Central memory CD8-positive, alpha-beta T cell (primary cell): ENCODE data around the gene TBX18.

ENCODE experiments used
- ATAC-seq: fragments of 150-1000 bp; cut with Tn5 transposase; replicated peaks from 2 replicates; pipeline ENCODE4 v1.10.0; 2022; ENCODE audit warnings: mild to moderate bottlenecking, moderate FRiP score, moderate number of reproducible peaks; ENCODE audit not compliant: poor library complexity, severe bottlenecking; ENCODE audit errors: extremely low read depth
- DNase-seq, 2 donors: peaks; one replicate each; pipeline ENCODE4 v3.0.0; 2021; ENCODE audit warnings: low spot score in 2 of 2
- H3K27ac Mint-ChIP-seq: one replicate; pipeline ENCODE4 v1.8.0; 2022; ENCODE audit warnings: low read depth, mild to moderate bottlenecking, moderate library complexity, mixed read lengths
- H3K27me3 Mint-ChIP-seq: one replicate; pipeline ENCODE4 v1.8.0; 2022; ENCODE audit warnings: mixed read lengths
- H3K36me3 Mint-ChIP-seq: one replicate; pipeline ENCODE4 v1.8.0; 2022; ENCODE audit warnings: mild to moderate bottlenecking, moderate library complexity, mixed read lengths; ENCODE audit not compliant: insufficient read depth
- H3K4me1 Mint-ChIP-seq: one replicate; pipeline ENCODE4 v1.8.0; 2022; ENCODE audit warnings: mixed read lengths
- H3K4me3 Mint-ChIP-seq: one replicate; pipeline ENCODE4 v1.8.0; 2022; ENCODE audit warnings: mild to moderate bottlenecking, moderate library complexity, mixed read lengths
- H3K9me3 Mint-ChIP-seq: one replicate; pipeline ENCODE4 v1.8.0; 2022; ENCODE audit warnings: mixed read lengths

TBX18 gene

GRCh38 chr6:84645563-84646266 lies 118.7 kb downstream of the TBX18 start:
- H3K36me3 Mint-ChIP-seq: no peaks in the 10 kb centered on the region
- DNase-seq (no peak), ATAC-seq (no peak)
- no peaks in the 10 kb centered on the region for H3K4me1 Mint-ChIP-seq
- H3K4me3 Mint-ChIP-seq: no peak overlapping the region
- H3K27ac Mint-ChIP-seq: no peak overlapping the region
- H3K9me3 Mint-ChIP-seq: peaks cover 30% of the 10 kb centered on the region
- no peaks in the 10 kb centered on the region for H3K27me3 Mint-ChIP-seq

GRCh38 chr6:84645000-84645399 lies 119.4 kb downstream of the TBX18 start:
- no peaks in the 10 kb centered on the region for H3K4me1 Mint-ChIP-seq
- DNase-seq (no peak), ATAC-seq (no peak)
- H3K4me3 Mint-ChIP-seq: no peak overlapping the region
- H3K36me3 Mint-ChIP-seq: no peaks in the 10 kb centered on the region
- no peak overlapping the region for H3K27ac Mint-ChIP-seq
- no peaks in the 10 kb centered on the region for H3K27me3 Mint-ChIP-seq
- H3K9me3 Mint-ChIP-seq: peaks cover 28% of the 10 kb centered on the region

GRCh38 chr6:84643778-84644177 lies 120.6 kb downstream of the TBX18 start:
- no peak overlapping the region for H3K27ac Mint-ChIP-seq
- ATAC-seq (no peak), DNase-seq (no peak)
- H3K4me1 Mint-ChIP-seq: no peaks in the 10 kb centered on the region
- no peaks in the 10 kb centered on the region for H3K27me3 Mint-ChIP-seq
- no peak overlapping the region for H3K4me3 Mint-ChIP-seq
- H3K36me3 Mint-ChIP-seq: no peaks in the 10 kb centered on the region
- peaks cover 30% of the 10 kb centered on the region for H3K9me3 Mint-ChIP-seq

GRCh38 chr6:84641076-84641475 lies 123.3 kb downstream of the TBX18 start:
- no peak for ATAC-seq
- H3K4me1 Mint-ChIP-seq: no peaks in the 10 kb centered on the region
- H3K27me3 Mint-ChIP-seq: no peaks in the 10 kb centered on the region
- H3K36me3 Mint-ChIP-seq: peaks cover 2% of the 10 kb centered on the region
- no peak overlapping the region for H3K4me3 Mint-ChIP-seq
- no peak for DNase-seq
- peaks cover 35% of the 10 kb centered on the region for H3K9me3 Mint-ChIP-seq
- H3K27ac Mint-ChIP-seq: no peak overlapping the region

GRCh38 chr6:84639396-84639795 lies 125.0 kb downstream of the TBX18 start:
- Mint-ChIP-seq H3K27ac (no peak overlapping the region), H3K4me3 (no peak overlapping the region), H3K4me1 (no peaks in the 10 kb centered on the region), H3K36me3 (peaks cover 3% of the 10 kb centered on the region), H3K27me3 (no peaks in the 10 kb centered on the region), H3K9me3 (peaks cover 26% of the 10 kb centered on the region)
- DNase-seq (no peak), ATAC-seq (no peak)

- Mint-ChIP-seq H3K9me3 (peaks cover 26% of the 10 kb centered on the region), H3K36me3 (peaks cover 3% of the 10 kb centered on the region), H3K27ac (no peak overlapping the region), H3K4me1 (no peaks in the 10 kb centered on the region), H3K4me3 (no peak overlapping the region), H3K27me3 (no peaks in the 10 kb centered on the region)
- DNase-seq (no peak), ATAC-seq (no peak)
Measured at GRCh38 chr6:84638286-84638685, 126.1 kb downstream of the TBX18 start.
